Gastrocnemius medialis (tissue), 4 donors: Measurements from ENCODE around the gene RNU2-1. TPM values are rescaled to one million over a fixed set of nuclear protein-coding genes. Genes with fewer than 3 reads are reported as not detected.
"Not testable (repeated sequence)": the region's sequence is repeated elsewhere in the genome, so short reads cannot be mapped to it uniquely, and the experiment has no call there.

Source experiments
- ATAC-seq, 2 donors: fragments of 150-250 bp; one replicate each; pipeline ENCODE4 v1.9.1; 2016
- DNase-seq, 2 donors: peaks; one replicate each; pipeline ENCODE4 v3.0.0-alpha.2; 2019
- H3K27ac ChIP-seq, 4 donors: fragments of 200-600 bp; sonication (generic); 1 replicate in 1 of 4; 2 replicates in 3 of 4; pipeline ENCODE4 v1.5.1; 2016 to 2018; ENCODE audit warnings: mild to moderate bottlenecking in 2 of 4, moderate library complexity in 1 of 4
- H3K27me3 ChIP-seq, 3 donors: fragments of 200-600 bp; sonication (generic) in 2 of 3; 1 replicate in 1 of 3; 2 replicates in 2 of 3; pipeline versions ENCODE4 v1.5.1 to v1.6.0; 2016 to 2019; ENCODE audit warnings: mild to moderate bottlenecking in 1 of 3, moderate library complexity in 1 of 3
- H3K36me3 ChIP-seq, 2 donors: fragments of 200-600 bp; sonication (generic) in 1 of 2; one replicate each; pipeline ENCODE4 v1.5.1; 2017 to 2018
- H3K4me1 ChIP-seq, 2 donors: fragments of 200-600 bp; sonication (generic) in 1 of 2; one replicate each; pipeline ENCODE4 v1.5.1; 2016 to 2017; ENCODE audit warnings: mild to moderate bottlenecking in 2 of 2
- H3K4me3 ChIP-seq, 4 donors: fragments of 200-600 bp; sonication (generic) in 3 of 4; 1 replicate in 1 of 4; 2 replicates in 3 of 4; pipeline ENCODE4 v1.5.1; 2016 to 2019; ENCODE audit warnings: mild to moderate bottlenecking in 2 of 4
- H3K9me3 ChIP-seq, 3 donors: fragments of 200-600 bp; sonication (generic) in 2 of 3; 1 replicate in 1 of 3; 2 replicates in 2 of 3; pipeline ENCODE4 v1.5.1; 2016 to 2019
- POLR2A ChIP-seq, 2 donors: fragments of 450-650 bp; IDR thresholded peaks; one replicate each; pipeline ENCODE4 v1.6.1; 2017; ENCODE audit warnings: antibody characterized with exemption in 2 of 2, mild to moderate bottlenecking in 2 of 2, moderate library complexity in 2 of 2
- in situ Hi-C, 4 donors: fragments of 200-750 bp; cut with MboI; loops; one replicate each; pipeline versions ENCODE4 v1.15.0 to v1.8.0; 2017; ENCODE audit warnings: low sequenced_read_pairs in 4 of 4
- intact Hi-C: fragments of 100-400 bp; cut with DNase I; formaldehyde crosslinking; loops from one replicate; pipeline ENCODE4 v1.15.1; 2023; ENCODE audit warnings: low total_unique reads
- total RNA-seq, 4 donors: library from RNA; depleted of rRNA; stranded (reverse); fragments of >200 nt; gene quantifications; one replicate each; pipeline versions ENCODE4 v1.1.0 to v1.2.3, GENCODE V29; 2016
- TF ChIP-seq, protein P1 (sequence below), 5 experiments: fragments of 450-650 bp in 3 of 5; fragments of 200-600 bp in 2 of 5; sonication (generic) in 2 of 5; IDR thresholded peaks in 4 of 5; conservative IDR thresholded peaks in 1 of 5; 1 replicate in 4 of 5; 2 replicates in 1 of 5; pipeline ENCODE4 v1.5.1; 2016 to 2019; ENCODE audit warnings: antibody characterized with exemption in 5 of 5, mild to moderate bottlenecking in 3 of 5, moderate library complexity in 3 of 5

The RNU2-1 gene
- total RNA-seq, 4 donors from 2014 or later = not detected

DNA sequence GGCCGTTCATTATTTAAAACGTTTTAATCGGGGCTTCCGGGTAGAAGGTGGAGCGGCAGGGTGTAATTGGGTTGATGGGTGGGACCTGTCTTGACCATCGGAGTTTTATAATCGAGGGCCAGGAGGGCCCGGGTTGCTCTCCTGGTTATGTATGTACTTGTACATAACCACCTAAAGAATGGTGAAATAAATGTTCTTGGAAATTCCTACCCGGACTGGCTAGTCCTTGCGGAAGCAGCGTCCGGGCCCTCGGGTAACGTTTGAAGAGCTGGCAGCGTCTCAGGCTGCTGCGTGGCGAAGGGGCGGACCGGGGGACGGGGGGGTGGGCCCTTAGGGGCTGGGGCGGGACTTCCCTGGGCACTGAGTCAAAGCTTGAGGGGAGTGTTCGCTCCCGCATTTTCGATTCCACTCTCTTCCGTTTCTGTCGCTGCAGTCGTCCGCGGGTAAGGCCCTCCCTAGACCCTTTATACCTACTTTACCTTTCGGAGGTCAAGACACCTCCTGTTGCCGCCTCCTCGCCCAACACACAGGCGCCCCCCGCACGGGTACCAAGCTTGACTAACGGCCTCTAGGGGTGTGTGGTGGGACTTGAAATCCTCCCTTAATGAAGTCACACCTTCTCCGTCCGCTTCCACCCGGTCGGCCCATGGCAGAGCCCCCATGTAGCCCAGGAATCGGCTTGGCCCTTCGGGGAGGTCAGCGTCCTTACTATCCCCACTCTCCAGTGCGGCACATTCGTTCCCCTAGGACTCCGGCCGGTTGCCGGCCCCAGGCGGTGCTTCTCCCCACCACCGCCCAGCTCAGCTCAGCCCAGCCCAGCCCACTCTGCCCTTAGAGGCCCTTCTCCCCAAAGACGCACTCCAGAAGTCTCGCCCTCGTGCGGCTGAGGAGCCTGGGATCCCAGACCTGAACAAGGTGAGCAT, 22.0 kb downstream of the RNU2-1 start, which contains the start of gene TMEM106A:
TSS of gene TMEM106A (plus strand) at position 396 of the 923 bp plus-strand sequence. CDS start 1,167 bp downstream, outside the sequence.
- in situ Hi-C loops = loop anchor here in 1 of 4 donors (25.0 kb wide), 2 partner anchors 101 to 276 kb away; partner anchors contain the start of gene DHX8

DNA sequence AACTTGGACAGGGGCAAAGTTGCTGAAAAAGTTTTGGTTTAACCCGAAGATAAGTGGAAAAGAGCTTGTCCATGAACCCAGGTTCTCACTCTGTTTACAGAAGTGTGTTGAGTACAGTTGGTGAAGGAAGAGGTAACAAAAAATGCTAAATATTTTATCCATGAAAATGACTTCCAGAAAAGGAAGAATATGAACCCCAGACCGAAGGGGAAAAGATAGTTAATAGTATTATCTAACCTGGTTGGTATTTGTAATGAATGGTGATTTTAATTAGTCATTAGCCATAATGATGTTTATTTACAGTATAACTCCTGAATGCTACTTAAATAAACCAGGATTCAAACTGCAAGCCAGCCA, 22.7 kb downstream of the RNU2-1 start:
- Histone ChIP-seq H3K4me1 (no peaks in the 10 kb centered on the region), H3K36me3 (peaks cover 8 to 69% of the 10 kb centered on the region in 2 donors), H3K9me3 (no peaks in the 10 kb centered on the region), H3K27me3 (no peaks in the 10 kb centered on the region), H3K27ac (peak overlapping the region; percentile 51 to 70 (median 62)), H3K4me3 (peak overlapping the region; percentile 49 to 54 (median 52))
- no peak for TF ChIP-seq POLR2A (IDR thresholded peaks at IDR 0.05)
- TF ChIP-seq, protein P1, sequence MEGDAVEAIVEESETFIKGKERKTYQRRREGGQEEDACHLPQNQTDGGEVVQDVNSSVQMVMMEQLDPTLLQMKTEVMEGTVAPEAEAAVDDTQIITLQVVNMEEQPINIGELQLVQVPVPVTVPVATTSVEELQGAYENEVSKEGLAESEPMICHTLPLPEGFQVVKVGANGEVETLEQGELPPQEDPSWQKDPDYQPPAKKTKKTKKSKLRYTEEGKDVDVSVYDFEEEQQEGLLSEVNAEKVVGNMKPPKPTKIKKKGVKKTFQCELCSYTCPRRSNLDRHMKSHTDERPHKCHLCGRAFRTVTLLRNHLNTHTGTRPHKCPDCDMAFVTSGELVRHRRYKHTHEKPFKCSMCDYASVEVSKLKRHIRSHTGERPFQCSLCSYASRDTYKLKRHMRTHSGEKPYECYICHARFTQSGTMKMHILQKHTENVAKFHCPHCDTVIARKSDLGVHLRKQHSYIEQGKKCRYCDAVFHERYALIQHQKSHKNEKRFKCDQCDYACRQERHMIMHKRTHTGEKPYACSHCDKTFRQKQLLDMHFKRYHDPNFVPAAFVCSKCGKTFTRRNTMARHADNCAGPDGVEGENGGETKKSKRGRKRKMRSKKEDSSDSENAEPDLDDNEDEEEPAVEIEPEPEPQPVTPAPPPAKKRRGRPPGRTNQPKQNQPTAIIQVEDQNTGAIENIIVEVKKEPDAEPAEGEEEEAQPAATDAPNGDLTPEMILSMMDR (IDR thresholded peaks at IDR 0.05 in 4 of 5, conservative IDR thresholded peaks at IDR 0.05 in 1 of 5) = no peak
- DNase-seq (no peak), ATAC-seq (no peak)
- intact Hi-C loops = no loop called here
- in situ Hi-C loops = loop anchor here in 1 of 4 donors (25.0 kb wide), 2 partner anchors 101 to 276 kb away; partner anchors contain the start of gene DHX8

More for the DNA sequence above, 22.0 kb downstream of the RNU2-1 start, which contains the start of gene TMEM106A:
- Histone ChIP-seq H3K9me3 (no peaks in the 10 kb centered on the region), H3K27ac (peak within 1 kb of the TSS; percentile 51 to 75 (median 62)), H3K36me3 (peaks cover 8 to 69% of the 10 kb centered on the region in 2 donors), H3K4me3 (peak within 1 kb of the TSS; percentile 51 to 63 (median 54)), H3K27me3 (no peaks in the 10 kb centered on the region), H3K4me1 (no peaks in the 10 kb centered on the region)
- peak; percentile 67 to 70 for ATAC-seq
- TF ChIP-seq, protein P1 (IDR thresholded peaks at IDR 0.05 in 4 of 5, conservative IDR thresholded peaks at IDR 0.05 in 1 of 5) = peak in 2 of 5 experiments; percentile 13 to 20
- TF ChIP-seq POLR2A (IDR thresholded peaks at IDR 0.05) = peak; percentile 4 to 19
- intact Hi-C loops = no loop called here
- peak; percentile 44 to 45 for DNase-seq

DNA sequence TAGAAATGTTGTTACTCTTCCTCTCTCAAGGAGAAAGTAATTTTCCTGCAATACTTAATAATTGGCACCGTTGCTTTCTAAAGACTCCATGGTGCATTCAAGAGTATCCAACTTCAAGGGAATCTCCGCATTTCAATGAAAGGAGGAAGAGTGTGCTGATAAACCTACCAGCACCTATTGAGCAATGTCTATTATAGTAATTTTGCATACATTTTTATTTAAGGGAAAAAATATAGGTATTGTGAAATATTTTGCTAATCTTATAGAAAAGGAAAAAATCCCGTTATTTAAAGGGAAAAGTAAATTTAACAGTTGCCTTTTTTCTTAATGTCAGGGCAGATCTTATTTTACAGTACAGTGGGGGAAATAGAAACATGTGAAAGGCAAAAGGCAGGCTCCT, 23.2 kb downstream of the RNU2-1 start:
- Histone ChIP-seq H3K36me3 (peaks cover 8 to 66% of the 10 kb centered on the region in 2 donors), H3K27ac (peak overlapping the region in 1 of 4 donors; percentile 70), H3K9me3 (no peaks in the 10 kb centered on the region), H3K4me1 (no peaks in the 10 kb centered on the region), H3K4me3 (no peak overlapping the region), H3K27me3 (no peaks in the 10 kb centered on the region)
- in situ Hi-C loops (loop anchor here in 1 of 4 donors (25.0 kb wide), 2 partner anchors 102 to 277 kb away; partner anchors contain the start of gene DHX8), intact Hi-C loops (no loop called here)
- no peak for ATAC-seq
- TF ChIP-seq, protein P1 (IDR thresholded peaks at IDR 0.05 in 4 of 5, conservative IDR thresholded peaks at IDR 0.05 in 1 of 5) = no peak
- TF ChIP-seq POLR2A (IDR thresholded peaks at IDR 0.05) = no peak
- no peak for DNase-seq

DNA sequence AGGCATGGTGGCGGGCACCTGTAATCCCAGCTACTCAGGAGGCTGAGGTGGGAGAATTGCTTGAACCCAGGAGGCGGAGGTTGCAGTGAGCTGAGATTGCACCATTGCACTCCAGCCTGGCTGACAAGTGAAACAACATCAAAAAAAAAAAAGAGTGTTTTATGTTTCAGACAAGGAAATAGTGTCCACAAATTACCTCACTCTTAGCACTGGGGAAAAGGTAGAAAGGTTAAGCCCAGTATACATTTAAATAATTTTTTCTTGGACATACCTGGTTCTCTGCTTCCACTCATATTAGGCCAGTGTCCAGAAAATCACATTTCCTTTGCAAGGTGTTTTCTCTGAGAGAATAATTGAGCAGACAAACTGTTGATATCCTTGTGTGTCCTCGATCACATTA, 30.8 kb downstream of the RNU2-1 start:
- H3K4me1 ChIP-seq, H3K27me3 ChIP-seq, ATAC-seq, DNase-seq, intact Hi-C loops, H3K27ac ChIP-seq, H3K9me3 ChIP-seq, H3K4me3 ChIP-seq: not testable (repeated sequence)
- in situ Hi-C loops = loop anchor here in 1 of 4 donors (25.0 kb wide), 2 partner anchors 109 to 284 kb away; partner anchors contain the start of gene DHX8
- peaks cover 7 to 97% of the 10 kb centered on the region in 2 donors for H3K36me3 ChIP-seq

DNA sequence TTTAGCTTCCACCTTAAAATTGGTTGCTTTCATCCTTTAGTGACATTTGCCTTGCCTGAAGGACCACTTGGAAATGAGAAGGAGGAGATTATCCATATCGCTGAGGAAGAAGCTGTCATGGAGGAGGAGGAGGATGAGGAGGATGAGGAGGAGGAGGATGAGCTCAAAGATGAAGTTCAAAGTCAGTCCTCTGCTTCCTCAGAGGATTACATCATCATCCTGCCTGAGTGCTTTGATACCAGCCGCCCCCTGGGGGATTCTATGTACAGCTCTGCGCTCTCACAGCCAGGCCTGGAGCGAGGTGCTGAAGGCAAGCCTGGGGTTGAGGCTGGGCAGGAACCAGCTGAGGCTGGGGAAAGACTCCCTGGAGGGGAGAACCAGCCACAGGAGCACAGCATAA, 33.6 kb downstream of the RNU2-1 start:
- H3K27me3 ChIP-seq = no peaks in the 10 kb centered on the region
- intact Hi-C loops (no loop called here), in situ Hi-C loops (loop anchor here in 1 of 4 donors (25.0 kb wide), 2 partner anchors 112 to 287 kb away; partner anchors contain the start of gene DHX8)
- ATAC-seq = no peak
- H3K4me1 ChIP-seq = no peaks in the 10 kb centered on the region
- no peak overlapping the region for H3K4me3 ChIP-seq
- no peaks in the 10 kb centered on the region for H3K9me3 ChIP-seq
- no peak for TF ChIP-seq POLR2A (IDR thresholded peaks at IDR 0.05)
- TF ChIP-seq, protein P1 (IDR thresholded peaks at IDR 0.05 in 4 of 5, conservative IDR thresholded peaks at IDR 0.05 in 1 of 5) = no peak
- DNase-seq = no peak
- H3K27ac ChIP-seq = no peak overlapping the region
- H3K36me3 ChIP-seq = peaks cover 5 to 100% of the 10 kb centered on the region in 2 donors
